Measurements from ENCODE around the gene MMRN2. TPM values are rescaled to one million over a fixed set of nuclear protein-coding genes. Genes with fewer than 3 reads are reported as not detected.
"Not testable (repeated sequence)": the region's sequence is repeated elsewhere in the genome, so short reads cannot be mapped to it uniquely, and the experiment has no call there.

MMRN2 gene
- total RNA-seq, 1 experiment from 2014 or later: 1.9 TPM

DNA sequence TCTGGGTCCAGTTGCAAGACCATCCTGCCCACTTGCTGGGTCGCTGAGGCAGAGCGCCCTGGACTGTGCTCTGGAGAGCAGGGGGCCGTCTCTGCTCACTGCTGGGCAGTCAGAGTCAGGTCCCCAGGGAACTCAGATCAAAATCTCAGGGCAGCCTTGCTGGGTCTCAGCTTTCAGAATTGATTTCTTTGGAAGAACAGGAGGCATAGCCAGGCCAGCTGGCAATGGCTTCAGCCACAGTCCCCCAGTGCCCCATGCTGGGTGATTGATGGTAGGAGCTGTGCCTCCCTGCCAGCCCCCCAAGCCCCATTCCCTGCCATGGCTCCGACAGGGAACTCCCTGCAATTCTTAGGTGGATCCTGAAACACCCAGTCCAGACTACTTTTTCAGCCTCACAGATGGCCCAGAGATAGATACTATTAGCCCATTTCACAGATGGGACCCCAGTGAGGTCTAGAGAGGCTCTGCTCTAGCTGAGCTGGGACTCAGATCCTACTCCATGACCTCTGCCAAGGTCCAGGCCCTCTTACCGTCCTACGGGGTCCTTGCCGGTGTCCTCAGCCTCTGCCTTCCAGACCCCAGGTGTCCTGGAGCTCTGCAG lies 467 bp downstream of the MMRN2 start:
- DNase-seq (ENCODE audit: low read depth): no peak

DNA sequence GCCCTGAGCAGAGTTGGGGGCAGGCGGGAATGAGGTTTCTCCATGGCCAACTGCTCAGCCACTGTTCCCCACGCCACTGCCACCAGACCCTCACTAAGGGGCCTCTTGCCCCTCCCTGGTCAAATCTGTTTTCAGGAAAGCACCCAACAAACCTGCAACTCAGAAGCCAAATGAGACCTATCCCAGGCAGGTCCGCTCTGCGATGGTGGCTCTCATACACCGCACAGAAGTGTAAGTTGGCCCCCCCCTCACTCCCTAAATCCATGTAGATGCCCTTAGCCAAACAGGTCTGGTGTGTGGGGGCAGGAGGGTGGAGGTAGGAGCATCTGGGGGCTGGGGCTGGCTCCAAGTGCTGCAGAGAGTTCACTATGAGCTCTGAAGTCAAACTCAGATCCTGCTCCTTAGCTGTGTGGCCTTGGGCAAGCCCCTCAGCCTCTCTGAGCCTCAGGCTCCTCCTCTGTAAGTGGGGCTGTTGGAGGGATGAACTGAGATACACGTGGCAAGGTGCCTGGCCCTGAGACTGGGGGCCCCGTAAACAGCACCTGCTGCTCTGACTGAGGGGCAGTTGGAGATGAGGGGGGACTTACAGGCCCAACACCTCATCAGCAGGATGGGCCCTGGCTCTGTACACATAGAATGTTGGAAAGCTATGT lies 1.1 kb downstream of the MMRN2 start:
- DNase-seq (ENCODE audit: low read depth): no peak

DNA sequence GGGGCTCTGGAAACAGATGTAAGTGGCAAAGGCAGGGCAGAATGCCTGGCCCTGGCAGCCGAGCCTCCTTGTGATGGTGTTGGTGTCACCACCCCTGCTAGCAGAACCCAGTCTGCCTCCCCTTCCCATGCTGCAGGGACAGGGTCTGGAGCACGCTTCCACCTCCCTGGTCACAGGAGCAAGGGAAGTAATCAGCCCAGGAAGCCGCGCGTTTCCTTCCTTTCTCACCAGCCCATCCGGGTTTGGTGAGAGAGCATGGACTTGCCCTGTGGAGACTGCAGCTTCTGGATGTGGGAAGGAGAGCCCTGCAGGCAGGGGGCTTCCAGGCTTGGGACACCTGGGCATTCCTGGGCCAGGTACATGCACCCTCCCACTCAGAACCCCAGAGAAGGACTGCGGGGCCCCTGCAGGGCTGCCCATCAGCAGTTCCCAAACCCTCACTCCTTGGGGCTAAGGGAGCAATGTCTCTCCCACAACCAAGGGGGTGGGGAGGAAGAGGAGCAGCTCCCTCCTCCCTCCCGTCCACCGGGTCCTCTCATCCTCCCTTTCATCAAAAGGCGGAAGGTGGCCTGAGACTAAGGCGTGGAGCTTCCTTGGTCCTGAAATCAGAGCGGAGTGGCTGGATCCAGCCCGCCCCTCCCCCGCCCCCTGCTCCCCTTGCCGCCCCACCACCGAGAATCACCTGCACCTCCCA lies 1.8 kb downstream of the MMRN2 start:
- no peak for DNase-seq (ENCODE audit: low read depth)

DNA sequence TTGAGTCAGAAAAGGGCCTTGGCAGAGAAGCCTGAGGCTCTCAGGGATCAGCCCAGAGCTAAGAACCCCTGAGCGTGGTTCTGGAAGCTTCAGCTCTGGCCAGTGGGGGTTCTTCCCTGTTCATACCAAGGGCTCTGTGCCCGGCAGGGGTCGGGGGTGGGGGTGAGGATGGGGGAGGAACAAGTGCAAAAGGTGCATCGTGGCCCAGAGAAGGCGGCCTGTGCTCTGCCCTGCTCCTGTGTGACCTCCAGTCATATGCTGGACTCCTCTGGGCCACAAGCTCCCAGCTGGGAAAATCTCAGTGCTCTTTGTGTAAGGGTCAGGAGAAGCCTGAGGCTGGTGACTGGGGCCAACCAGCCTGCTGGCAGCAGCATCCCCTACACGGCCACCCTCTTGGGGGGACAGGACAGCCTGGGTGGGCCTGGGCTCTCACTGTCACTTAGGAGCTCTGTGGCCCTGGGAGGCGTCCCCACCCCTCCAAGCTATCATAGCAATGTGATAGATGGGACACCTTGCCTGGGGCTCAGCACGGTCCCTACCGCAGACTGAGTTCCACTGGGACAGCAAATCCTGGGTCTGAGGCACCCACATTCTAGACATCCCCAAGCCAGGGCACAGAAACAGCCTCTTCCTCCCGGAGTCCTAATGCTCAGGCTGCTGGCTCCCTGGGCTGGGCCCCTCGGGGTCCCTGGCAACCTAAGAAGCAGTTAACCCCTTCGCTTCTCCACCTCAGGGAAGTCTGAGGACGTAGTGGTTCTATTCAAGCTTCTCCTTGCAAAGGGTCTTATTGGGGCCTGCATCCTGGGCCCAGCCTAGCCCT lies 2.5 kb downstream of the MMRN2 start:
- no peak for DNase-seq (ENCODE audit: low read depth)

DNA sequence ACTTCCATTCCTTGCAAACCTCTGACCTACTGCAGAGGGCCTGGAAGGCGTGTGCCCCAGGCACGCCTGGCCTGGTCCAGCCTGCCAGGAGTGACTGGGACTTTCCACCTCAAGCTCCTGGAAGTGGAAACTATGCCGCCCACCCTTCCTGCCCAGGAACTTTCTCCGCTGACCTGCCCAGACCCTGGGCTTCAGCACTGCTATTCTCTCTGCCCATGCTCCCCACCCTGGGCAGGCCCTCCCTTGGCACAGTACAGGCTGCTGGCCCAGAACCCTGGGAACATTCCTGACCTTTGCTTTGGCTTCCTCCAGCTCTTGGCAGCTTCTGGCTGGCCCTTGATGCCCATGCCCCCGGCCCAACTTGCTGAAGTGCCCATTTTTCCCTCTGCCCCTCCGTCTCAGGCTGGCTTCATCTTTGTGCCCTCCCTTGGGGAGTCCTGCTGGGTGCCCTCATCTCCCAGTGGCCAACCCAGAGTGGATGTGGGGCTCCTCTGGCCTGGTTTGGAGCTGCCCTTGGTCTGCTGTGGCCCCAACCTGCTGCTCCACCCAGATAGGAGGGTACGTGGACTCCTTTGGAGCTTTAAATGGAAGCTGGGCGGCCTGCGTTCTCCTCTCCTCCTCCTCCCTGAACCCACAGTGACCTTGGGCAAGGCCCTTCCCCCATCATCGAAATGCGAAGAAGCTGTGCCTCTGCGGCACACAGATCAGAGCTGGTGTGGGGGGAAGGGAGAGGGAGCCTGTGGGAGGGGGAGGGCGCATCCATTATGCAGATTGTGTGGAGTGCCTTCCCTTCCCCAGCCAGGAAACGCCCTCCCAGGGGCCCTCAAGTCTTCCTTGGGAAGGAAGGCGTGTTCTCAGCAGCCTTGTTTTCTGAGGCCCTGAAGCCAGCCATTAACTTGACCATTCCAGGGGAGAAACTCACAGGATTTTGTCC lies 3.4 kb downstream of the MMRN2 start:
- DNase-seq (ENCODE audit: low read depth): no peak

DNA sequence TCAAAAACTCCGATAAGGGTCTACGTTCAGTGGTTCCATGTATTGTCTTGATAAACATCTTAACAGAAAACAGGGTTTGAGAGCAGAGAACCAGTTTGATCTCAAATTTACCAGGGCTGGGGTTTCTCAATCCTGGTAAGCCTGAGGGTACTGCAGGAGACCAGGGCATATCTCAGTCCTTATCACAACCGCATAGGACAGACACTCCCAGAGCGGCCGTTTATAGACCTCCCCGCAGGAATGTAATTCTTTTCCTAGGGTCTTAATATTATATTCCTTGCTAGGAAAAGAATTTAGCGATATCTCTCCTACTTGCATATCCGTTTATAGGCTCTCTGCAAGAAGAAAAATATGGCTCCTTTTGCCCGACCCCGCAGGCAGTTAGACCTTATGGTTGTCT lies 4.7 kb downstream of the MMRN2 start:
- not testable (repeated sequence) for DNase-seq (ENCODE audit: low read depth)

DNA sequence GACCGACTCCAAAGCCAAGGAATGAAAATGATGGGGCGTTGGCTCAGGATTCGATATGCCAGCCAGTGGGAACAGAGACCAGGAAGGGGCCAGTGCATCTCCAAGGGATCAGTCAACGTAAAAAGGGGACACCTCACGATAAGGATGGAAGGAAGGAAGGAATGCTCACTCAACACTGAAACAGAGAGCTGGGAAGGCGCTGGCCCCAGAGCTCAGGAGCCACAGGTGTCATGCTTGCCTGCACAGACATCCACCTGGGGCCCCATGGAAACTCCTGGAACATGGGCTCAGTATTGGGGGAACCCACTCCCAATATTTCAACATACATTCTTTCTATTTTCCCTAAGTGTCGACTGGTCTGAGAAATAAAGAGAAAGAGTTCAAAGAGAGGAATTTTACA lies 5.3 kb downstream of the MMRN2 start:
- no peak for DNase-seq (ENCODE audit: low read depth)

DNA sequence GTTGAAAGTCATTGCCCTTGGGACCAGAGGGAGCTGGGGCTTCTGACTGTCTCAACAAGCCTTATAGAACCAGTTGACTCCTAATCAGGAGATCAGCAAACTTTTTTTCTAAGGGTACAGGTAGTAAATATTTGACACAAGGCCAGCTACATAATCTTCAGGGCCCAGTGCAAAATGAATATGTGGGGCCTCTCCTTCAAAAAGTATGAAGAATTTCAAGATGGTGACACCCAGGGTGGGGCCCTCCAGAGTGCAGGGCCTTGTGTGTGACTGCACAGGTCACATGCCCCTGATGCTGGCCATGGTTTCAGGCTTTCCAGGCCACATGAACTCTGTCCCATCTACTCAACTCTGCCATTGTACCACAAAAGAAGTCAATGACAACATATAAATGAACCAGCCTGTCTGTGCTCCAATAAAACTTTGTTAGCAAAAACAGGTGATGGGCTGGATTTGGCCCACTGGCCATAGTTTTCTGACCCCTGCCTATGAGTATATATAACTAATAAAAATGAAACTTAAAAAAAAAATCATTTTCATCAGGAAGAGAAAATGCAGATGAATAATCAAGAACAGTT lies 6.1 kb downstream of the MMRN2 start:
- no peak for DNase-seq (ENCODE audit: low read depth)

DNA sequence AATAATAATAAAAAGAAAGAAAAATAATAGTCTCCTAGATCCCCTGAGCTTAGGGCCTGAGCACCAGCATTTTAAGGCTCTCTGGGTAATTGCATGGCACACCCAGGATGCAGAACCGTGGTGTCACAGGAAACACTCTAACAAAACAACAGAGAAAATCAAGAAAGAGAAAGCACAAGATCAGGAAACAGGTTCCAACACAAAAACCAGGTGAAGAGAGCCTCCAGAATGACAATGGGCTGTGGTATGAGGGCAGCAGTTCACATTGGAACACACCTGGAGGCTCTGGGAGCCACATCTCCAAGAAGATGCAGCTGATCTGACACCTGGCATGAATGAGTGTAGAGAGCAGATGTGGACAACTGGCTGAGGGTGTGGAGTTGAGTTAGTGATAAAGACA lies 7.1 kb downstream of the MMRN2 start:
- no peak for DNase-seq (ENCODE audit: low read depth)

DNA sequence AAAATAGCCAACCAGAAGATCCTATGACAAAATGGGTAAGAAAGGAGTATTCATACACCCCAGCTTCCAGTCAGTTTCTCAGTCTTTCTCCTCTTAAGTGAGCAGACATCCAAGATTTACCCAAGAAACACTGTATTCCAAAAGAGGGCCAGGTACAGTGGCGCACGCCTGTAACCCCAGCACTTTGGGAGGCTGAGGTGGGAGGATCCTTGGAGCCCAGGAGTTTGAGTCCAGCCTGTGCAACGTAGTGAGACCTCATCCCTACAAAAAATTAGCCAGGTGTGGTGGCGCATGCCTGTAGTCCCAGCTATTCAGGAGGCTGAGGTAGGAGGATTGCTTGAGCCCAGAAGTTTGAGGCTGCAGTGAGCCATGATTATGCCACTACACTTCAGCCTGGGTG lies 9.6 kb downstream of the MMRN2 start:
- not testable (repeated sequence) for DNase-seq (ENCODE audit: low read depth)

DNA sequence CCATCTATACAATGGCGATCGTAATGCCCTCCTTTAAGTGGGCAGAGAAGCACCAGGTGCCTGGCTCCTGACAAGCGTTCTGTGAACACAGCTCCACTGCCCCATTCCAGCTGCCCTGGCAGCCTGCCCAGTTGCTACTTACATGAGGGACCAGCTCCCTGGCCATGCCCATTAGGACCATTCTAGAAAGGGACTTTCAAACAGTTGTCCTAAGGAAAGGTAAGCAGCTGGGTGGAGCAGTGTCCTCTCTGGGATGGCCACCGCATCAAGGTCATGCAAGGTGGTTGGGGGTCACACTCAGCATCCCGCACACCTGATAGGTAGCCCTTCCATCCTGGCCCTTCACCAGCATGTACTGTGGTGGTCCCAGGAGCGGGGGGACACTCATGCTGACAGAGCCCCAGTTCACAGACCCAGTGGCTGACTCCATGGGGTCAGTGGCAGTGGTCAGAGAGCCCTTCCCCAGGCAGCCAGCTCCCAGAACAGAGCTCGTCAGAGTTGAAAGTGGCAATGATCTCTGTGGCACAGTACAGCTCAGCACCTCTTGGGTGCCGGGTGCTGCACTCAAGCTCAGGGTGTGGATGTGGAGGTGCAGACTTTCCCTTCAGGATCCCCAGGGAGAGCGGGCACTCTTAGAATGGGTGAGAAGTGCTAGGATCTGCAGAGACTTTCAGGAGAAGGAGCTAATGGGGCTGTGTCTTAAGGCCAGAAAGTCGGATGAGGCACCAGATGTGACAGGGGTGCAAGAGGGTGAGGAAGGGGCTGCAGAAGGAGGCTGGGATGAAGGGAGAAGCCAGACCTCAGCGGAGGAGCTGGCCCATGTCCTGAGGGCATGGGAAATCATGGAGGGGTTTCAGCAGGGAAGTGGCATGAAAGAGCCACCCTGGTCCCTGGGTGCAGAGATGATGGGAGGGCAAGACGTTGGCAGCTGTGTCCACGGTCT lies 10.9 kb downstream of the MMRN2 start:
- no peak for DNase-seq (ENCODE audit: low read depth)

DNA sequence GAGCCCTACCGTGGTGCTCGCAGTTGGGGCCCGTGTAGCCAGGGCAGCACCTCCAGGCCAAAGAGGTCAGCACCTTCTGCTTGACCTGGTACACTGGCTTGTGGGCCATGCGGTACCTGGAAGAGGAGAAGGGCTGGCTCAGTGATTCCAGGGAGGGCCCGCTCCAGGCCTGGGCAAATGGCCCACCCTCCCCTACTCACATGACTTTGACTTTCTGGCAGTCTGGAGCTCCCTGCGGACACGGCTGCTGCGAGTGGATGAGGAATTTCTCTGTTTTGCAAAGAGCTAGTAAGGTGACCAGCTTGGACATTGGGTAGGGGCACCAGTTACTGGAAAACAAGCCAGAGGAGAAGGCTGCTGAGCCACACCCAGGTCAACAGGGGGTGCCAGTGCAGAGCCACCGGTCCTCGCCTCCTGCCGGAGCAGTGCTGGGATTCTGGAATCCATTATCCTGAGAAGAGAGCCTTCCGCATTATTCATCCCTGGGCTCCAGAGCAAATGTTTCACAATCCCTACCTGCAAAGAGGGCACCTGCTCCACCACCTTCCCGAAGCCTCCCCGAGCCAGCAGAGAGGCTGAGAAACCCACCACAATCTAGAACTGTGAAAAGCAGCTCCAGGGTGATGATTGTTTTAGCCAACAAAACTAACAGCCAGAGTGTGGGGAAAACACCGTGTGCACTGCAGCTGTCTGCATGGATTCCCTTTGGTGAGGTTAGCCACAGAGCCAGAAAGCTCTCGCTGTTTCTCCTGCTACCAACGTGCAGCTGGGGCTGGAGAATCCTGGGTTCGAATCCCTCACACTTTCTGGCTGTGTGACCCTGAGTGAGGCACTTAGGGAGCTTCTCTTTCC lies 11.8 kb downstream of the MMRN2 start:
- DNase-seq (ENCODE audit: low read depth): peak; percentile 45

DNA sequence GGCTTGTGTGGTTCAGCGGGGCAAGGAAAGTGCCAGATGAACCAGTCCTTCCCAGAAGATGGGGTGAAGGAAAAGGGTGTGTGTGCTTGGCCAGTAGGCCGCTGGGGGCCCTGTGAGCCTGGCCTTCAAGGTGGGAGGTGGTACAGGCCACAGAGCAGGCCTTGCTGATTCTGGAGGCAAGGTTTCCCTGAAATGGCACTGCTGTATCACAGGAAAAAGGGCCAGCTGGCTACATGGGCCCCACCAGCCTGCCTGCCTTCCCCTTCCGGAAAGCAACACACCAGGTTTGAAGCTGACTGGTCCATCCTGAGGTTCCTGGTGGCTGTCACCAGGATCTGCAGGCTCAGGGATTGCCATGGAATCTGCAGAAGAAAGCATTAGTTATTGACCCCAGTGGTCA lies 12.5 kb downstream of the MMRN2 start:
- no peak for DNase-seq (ENCODE audit: low read depth)

DNA sequence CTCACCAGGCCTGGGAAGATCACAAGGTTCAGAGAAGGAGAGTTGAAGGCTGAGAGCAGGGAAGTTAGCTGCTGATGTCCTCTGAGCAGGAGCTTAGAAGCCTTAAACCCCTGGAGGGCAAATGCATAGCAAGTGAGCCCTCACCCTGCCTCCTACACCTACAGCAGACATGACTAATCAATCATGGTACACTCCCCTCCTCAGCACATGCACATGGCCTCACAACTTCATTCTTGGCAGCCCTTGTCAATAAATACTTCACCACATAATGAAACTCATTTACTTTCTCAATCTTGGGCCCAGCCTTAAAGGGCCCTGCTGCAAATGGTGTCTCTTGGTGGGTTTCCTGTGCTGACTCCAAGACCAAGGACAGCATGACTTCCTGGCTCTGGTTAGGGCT lies 12.9 kb downstream of the MMRN2 start:
- DNase-seq (ENCODE audit: low read depth): no peak

DNA sequence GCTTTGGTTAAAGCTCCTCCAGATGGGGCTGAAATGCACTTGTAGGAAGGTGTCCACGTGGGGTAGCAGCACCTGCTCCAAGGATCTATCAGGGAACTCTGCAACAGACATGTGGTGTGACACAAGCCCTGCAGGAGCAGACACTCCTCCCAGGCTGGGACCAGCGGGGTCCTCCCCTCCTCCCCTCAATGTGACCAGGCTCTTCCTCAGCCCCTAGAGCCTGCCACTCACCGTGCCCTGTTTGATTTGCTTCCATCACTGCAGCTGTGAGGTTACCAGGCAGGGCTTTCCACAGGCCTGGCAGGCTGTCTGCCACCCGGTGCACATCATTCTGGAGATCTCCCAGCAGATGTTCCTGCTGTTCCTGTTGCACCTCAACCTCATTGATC lies 13.4 kb downstream of the MMRN2 start:
- DNase-seq (ENCODE audit: low read depth): no peak

DNA sequence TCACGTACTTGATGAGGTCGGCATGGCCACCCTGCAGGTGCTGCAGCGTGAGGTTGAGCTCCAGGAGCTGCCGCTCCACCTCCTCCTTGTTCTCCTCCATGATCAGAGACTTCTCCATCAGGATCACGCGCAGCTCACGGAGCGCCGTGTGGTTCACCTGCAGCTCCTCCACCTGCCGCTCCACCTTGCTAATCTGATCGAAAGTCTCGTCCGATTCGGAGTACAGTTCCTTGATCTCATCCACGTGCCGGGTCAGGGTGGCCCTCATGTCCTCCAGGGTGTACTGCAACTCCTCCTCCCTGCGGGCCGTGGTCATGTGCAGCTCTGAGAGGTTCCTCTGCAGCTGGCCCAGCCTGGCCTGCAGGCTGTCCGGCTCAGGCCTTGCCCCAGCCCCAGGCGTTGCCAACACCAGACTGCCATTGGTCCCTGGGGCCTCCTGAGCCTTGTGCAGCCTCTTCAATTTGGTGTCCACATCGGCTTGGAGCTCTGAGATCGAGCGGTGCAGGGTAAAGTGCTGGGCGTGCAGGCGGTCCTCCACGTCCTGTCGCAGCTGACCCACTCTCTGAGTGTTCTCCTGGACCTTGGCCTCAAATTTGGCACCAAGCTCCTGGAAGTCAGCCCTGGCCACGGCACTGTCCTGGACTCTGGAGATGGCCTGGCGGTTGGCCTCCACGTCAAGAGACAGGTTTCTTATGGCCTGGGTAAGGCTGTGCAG lies 13.9 kb downstream of the MMRN2 start:
- no peak for DNase-seq (ENCODE audit: low read depth)

DNA sequence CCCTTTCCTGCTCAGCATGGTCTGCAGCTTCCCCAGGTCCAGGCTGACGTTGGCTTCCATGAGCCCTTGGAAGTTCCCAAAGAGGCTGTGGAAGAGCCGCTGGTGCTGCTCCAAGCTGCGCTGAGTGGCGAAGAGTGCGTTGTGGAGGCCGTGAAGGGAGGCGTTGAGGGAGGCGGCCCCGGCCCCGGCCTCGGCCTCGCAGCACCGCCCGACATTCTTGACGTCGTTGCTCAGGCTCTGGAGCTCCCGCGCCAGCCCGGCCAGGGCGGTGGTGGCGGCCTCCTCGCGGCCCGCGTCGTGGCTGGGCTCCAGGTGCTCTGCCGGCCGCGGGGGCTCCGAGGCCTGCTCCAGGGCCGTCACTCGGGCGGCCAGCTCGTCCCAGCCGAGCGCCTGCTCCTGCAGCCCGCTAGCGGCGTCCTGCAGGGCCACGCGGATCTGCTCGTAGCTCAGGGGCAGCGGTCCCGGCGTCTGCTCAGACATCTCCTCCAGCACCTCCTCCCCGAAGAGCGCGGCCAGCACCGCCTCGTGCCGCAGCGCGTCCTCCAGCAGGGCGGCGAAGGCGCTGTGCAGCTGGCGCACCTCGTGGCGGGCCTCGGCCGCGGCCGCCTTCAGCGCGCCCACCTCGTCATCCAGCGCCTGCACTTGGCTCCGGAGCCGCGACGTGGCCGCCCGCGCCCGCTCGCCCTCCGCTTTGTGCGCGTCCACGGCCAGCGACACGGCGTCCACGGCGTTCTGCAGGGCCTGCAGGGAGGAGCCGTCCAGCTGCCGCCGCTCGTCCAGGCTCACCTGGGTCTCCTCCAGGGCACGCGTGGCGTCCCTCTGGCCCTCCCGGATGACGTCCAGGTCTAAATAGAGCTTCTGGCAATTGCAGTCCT lies 14.7 kb downstream of the MMRN2 start:
- no peak for DNase-seq (ENCODE audit: low read depth)

Measured in LHCN-M2 (cell line).